B cell (primary cell): ENCODE data around the gene PDE4B. TPM values are rescaled to one million over a fixed set of nuclear protein-coding genes. Genes with fewer than 3 reads are reported as not detected.
A peak's percentile ranks its signal among the peaks of the same experiment; 100 is the strongest.

ENCODE experiments used
- ATAC-seq: fragments of 200-7000 bp; cut with Tn5 transposase; one replicate; pipeline ENCODE4 v1.10.0; 2021; ENCODE audit warnings: low read depth, mild to moderate bottlenecking, moderate number of reproducible peaks, moderate library complexity
- CTCF ChIA-PET: fragments of 350-600 bp; sonication (Branson Sonifier 250); formaldehyde crosslinking; loops from one replicate; lab custom pipeline; 2021; ENCODE audit warnings: antibody characterized with exemption, inconsistent platforms; lab: Charles Lee
- POLR2A ChIA-PET: fragments of 350-600 bp; sonication (Branson Sonifier 250); formaldehyde crosslinking; loops from one replicate; lab custom pipeline; 2021; ENCODE audit warnings: antibody characterized with exemption; lab: Charles Lee
- DNase-seq: peaks from one replicate; pipeline ENCODE4 v3.0.0; 2013
- H2AFZ ChIP-seq: 2 replicates; pipeline ENCODE4 v1.6.1; 2012; ENCODE audit warnings: mild to moderate bottlenecking, low read depth, low read length; ENCODE audit not compliant: insufficient read depth, poor library complexity, severe bottlenecking
- H3K27ac ChIP-seq, 2 donors: 1 replicate in 1 of 2; 2 replicates in 1 of 2; pipeline ENCODE4 v1.5.1; 2012 to 2013; ENCODE audit warnings: low read length in 2 of 2, mild to moderate bottlenecking in 2 of 2, moderate library complexity in 1 of 2
- H3K27me3 ChIP-seq, 4 experiments: fragments of 200-600 bp in 1 of 4; sonication (generic) in 1 of 4; replicated peaks in 1 of 4; 1 replicate in 2 of 4; 2 replicates in 2 of 4; pipeline versions ENCODE4 v1.6.1 to v1.7.0; 2013 to 2016; ENCODE audit warnings: low read length in 3 of 4, mild to moderate bottlenecking in 2 of 4, mixed read lengths in 1 of 4, moderate library complexity in 1 of 4; ENCODE audit not compliant: insufficient read depth in 4 of 4, control insufficient read depth in 3 of 4; ENCODE audit errors: control extremely low read depth in 1 of 4
- H3K36me3 ChIP-seq, 2 experiments: replicated peaks in 1 of 2; 1 replicate in 1 of 2; 2 replicates in 1 of 2; pipeline versions ENCODE4 v1.6.1 to v1.7.1; 2013; ENCODE audit warnings: low read length in 1 of 2; ENCODE audit not compliant: insufficient read depth in 2 of 2, control insufficient read depth in 1 of 2; ENCODE audit errors: control extremely low read depth in 1 of 2, extremely low read depth in 1 of 2
- H3K4me1 ChIP-seq, 2 donors: fragments of 200-600 bp in 1 of 2; sonication (generic) in 1 of 2; 1 replicate in 1 of 2; 2 replicates in 1 of 2; pipeline versions ENCODE4 v1.5.1 to v1.6.1; 2013 to 2017; ENCODE audit warnings: low read length in 2 of 2; ENCODE audit not compliant: control insufficient read depth in 2 of 2, insufficient read depth in 2 of 2
- H3K4me2 ChIP-seq: replicated peaks from 2 replicates; pipeline ENCODE3; 2012; ENCODE audit warnings: mild to moderate bottlenecking, low read depth, low read length; ENCODE audit not compliant: poor library complexity, severe bottlenecking
- H3K4me3 ChIP-seq, 5 experiments: fragments of 200-600 bp in 1 of 5; sonication (generic) in 1 of 5; 1 replicate in 3 of 5; 2 replicates in 2 of 5; pipeline versions ENCODE4 v1.5.1 to v1.7.0; 2011 to 2016; ENCODE audit warnings: low read length in 4 of 5, mild to moderate bottlenecking in 4 of 5, low read depth in 2 of 5, control low read depth in 1 of 5, moderate library complexity in 1 of 5; ENCODE audit not compliant: insufficient read depth in 1 of 5; ENCODE audit errors: control extremely low read depth in 1 of 5, extremely low read depth in 1 of 5
- H3K79me2 ChIP-seq: fragments of 200-600 bp; sonication (generic); one replicate; pipeline ENCODE4 v1.6.0; 2016; ENCODE audit warnings: low read length; ENCODE audit not compliant: control insufficient read depth, insufficient read depth
- H3K9ac ChIP-seq: fragments of 200-600 bp; sonication (generic); 2 replicates; pipeline ENCODE4 v1.6.1; 2017; ENCODE audit warnings: mild to moderate bottlenecking, low read length, moderate library complexity
- H3K9me3 ChIP-seq, 3 donors: one replicate each; pipeline versions ENCODE4 v1.6.1 to v1.7.1; 2013; ENCODE audit warnings: low read length in 2 of 3; ENCODE audit not compliant: control insufficient read depth in 2 of 3, insufficient read depth in 1 of 3; ENCODE audit errors: control extremely low read depth in 1 of 3
- H4K20me1 ChIP-seq: 2 replicates; pipeline ENCODE4 v1.6.0; 2012; ENCODE audit warnings: mild to moderate bottlenecking, low read length; ENCODE audit not compliant: insufficient read depth, control insufficient read depth, poor library complexity, severe bottlenecking
- H3K27ac Mint-ChIP-seq: one replicate; pipeline ENCODE4 v1.8.0; 2021; ENCODE audit warnings: mixed read lengths
- H3K27me3 Mint-ChIP-seq: one replicate; pipeline ENCODE4 v1.8.0; 2021; ENCODE audit warnings: mixed read lengths
- H3K4me1 Mint-ChIP-seq: one replicate; pipeline ENCODE4 v1.8.0; 2021; ENCODE audit warnings: mixed read lengths
- H3K4me3 Mint-ChIP-seq: one replicate; pipeline ENCODE4 v1.8.0; 2021; ENCODE audit warnings: mixed read lengths
- H3K9me3 Mint-ChIP-seq: one replicate; pipeline ENCODE4 v1.8.0; 2022; ENCODE audit warnings: mixed read lengths; ENCODE audit not compliant: insufficient read depth
- CTCF ChIP-seq: fragments of 200-600 bp; IDR thresholded peaks from one replicate; pipeline ENCODE4 v1.8.0; 2022; ENCODE audit warnings: antibody characterized with exemption, mild to moderate bottlenecking
- EZH2 ChIP-seq: IDR thresholded peaks from 2 replicates; pipeline ENCODE4 v1.6.1; 2012; ENCODE audit warnings: borderline replicate concordance, low read depth, mild to moderate bottlenecking, moderate library complexity, low read length; ENCODE audit not compliant: insufficient read depth, poor library complexity, severe bottlenecking
- WGBS: methylation state at CpG from one replicate; pipeline ENCODE4 v1.1.5; 2013; ENCODE audit warnings: missing lambda C conversion rate; ENCODE audit not compliant: insufficient coverage; 5-methylcytosine and 5-hydroxymethylcytosine counted together
- intact Hi-C: fragments of 100-400 bp; cut with micrococcal nuclease; formaldehyde crosslinking; loops from one replicate; pipeline ENCODE4 v1.10.0; 2022
- polyA plus RNA-seq: library from polyadenylated mRNA; depleted of rRNA; stranded (reverse); fragments of >200 nt; gene quantifications from 2 replicates; pipeline ENCODE4 v1.2.3, GENCODE V29; 2012
- total RNA-seq, 2 donors: library from RNA; stranded (reverse); fragments of 120-200 nt in 1 of 2; gene quantifications; 1 replicate in 1 of 2; 2 replicates in 1 of 2; pipeline versions ENCODE4 v1.2.3 to v1.2.4, GENCODE V29; 2013 to 2022

The PDE4B gene
- total and polyA plus RNA-seq, 2 donors (not counting 1 experiment from before 2014, with no cell fraction given) = 63.7 to 242 TPM

- no peaks in the 10 kb centered on the region for H3K9me3 ChIP-seq
- H3K79me2 ChIP-seq = peaks cover 100% of the 10 kb centered on the region
- H4K20me1 ChIP-seq = peaks cover 8% of the 10 kb centered on the region
- peak overlapping the region in 1 of 2 donors; percentile 35 for H3K27ac ChIP-seq
- peak overlapping the region; percentile 6 for H3K4me2 ChIP-seq
- H3K36me3 ChIP-seq = peaks cover 17 to 48% of the 10 kb centered on the region in 2 experiments
- intact Hi-C loops = no loop called here
- H3K9ac ChIP-seq = no peak overlapping the region
- H3K27ac Mint-ChIP-seq = peak overlapping the region; percentile 3
- CTCF ChIA-PET = interaction anchor here (1.1 to 9.0 kb wide), 4 partner anchors 18 to 112 kb away, joined by 3 to 79 read pairs (median 38); no protein-coding TSS in a partner anchor
- no peaks in the 10 kb centered on the region for H3K27me3 Mint-ChIP-seq
- TF ChIP-seq CTCF = no peak
- TF ChIP-seq EZH2 = no peak
- H3K4me3 Mint-ChIP-seq = peak overlapping the region; percentile 32
- H3K4me1 Mint-ChIP-seq = peaks cover 91% of the 10 kb centered on the region
- H3K9me3 Mint-ChIP-seq = no peaks in the 10 kb centered on the region
- WGBS = 87% methylated on average over 3 of the region's 5 CpGs
- DNase-seq (no peak), ATAC-seq (no peak)
- no peak overlapping the region for H3K4me3 ChIP-seq
- no peaks in the 10 kb centered on the region for H3K27me3 ChIP-seq
- no peak overlapping the region for H2AFZ ChIP-seq
- H3K4me1 ChIP-seq = peaks cover 61 to 77% of the 10 kb centered on the region in 2 donors
- POLR2A ChIA-PET = interaction anchor here (0.6 kb wide), 1 partner anchor 15 kb away, joined by 4 read pairs; no protein-coding TSS in a partner anchor
Measured at GRCh38 chr1:66354311-66355201, 561.9 kb downstream of the PDE4B start.

GRCh38 chr1:66355756-66356155 is 563.1 kb downstream of the PDE4B start:
- POLR2A ChIA-PET = no interaction called here
- CTCF ChIA-PET = interaction anchor here (0.8 to 9.0 kb wide), 6 partner anchors 9 to 113 kb away, joined by 4 to 79 read pairs (median 4); no protein-coding TSS in a partner anchor
- H3K9ac ChIP-seq = no peak overlapping the region

More at GRCh38 chr1:66355756-66356155, 563.1 kb downstream of the PDE4B start:
- Histone ChIP-seq H3K36me3 (peaks cover 17 to 59% of the 10 kb centered on the region in 2 experiments), H3K4me2 (no peak overlapping the region), H4K20me1 (peaks cover 11% of the 10 kb centered on the region), H3K27me3 (no peaks in the 10 kb centered on the region), H2AFZ (no peak overlapping the region), H3K4me1 (peaks cover 60 to 73% of the 10 kb centered on the region in 2 donors), H3K9me3 (no peaks in the 10 kb centered on the region), H3K4me3 (no peak overlapping the region), H3K27ac (peak overlapping the region in 1 of 2 donors; percentile 49), H3K79me2 (peaks cover 99% of the 10 kb centered on the region)
- DNase-seq = no peak
- TF ChIP-seq EZH2 = no peak
- intact Hi-C loops = no loop called here
- Mint-ChIP-seq H3K27ac (no peak overlapping the region), H3K27me3 (no peaks in the 10 kb centered on the region), H3K4me3 (no peak overlapping the region), H3K4me1 (peaks cover 89% of the 10 kb centered on the region), H3K9me3 (no peaks in the 10 kb centered on the region)
- no peak for ATAC-seq
- WGBS = no CpG with 5 or more reads among the region's 1 CpG
